ENCODE data around the gene SCRN1. TPM values are rescaled to one million over a fixed set of nuclear protein-coding genes. Genes with fewer than 3 reads are reported as not detected.

SCRN1 gene
- total RNA-seq, 4 donors from 2014 or later: 26.6 to 38.5 (median 32.9) TPM

DNA sequence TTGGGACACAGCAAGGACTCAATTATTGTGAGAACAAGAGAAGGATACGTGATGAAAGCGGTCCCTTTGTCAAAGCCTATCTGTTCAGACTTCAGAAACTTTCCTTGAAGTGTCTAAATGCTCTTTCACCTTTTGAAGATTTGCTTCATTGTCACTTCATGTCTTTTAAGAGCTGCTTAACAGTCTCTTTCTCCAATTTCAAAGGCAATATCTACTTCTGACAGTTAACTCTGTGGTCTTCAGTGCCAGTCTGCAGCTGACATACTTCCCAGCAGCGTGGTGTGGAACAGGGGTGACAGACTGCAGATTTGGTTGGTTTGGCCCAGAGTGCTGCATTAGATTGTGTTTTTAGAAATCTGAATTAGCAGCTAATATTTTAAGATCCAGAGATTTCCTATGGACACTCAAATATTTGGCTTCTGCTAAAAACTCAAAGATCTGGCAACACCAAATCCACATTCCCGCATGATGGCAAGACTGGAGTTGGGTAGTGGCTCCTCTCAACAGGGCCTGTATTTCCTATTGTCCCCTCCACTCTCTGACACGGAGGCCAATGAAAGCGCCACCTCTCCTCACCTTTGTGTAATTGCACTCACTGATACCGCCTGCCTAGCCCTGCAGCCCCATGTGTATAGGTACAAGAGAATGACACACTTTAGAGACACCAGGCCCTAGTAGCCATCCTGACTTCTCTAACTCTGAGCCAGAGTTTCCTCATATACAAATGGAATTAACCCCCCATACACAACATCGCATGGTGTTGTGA, 11.5 kb downstream of the SCRN1 start:
- TF ChIP-seq, protein P1, sequence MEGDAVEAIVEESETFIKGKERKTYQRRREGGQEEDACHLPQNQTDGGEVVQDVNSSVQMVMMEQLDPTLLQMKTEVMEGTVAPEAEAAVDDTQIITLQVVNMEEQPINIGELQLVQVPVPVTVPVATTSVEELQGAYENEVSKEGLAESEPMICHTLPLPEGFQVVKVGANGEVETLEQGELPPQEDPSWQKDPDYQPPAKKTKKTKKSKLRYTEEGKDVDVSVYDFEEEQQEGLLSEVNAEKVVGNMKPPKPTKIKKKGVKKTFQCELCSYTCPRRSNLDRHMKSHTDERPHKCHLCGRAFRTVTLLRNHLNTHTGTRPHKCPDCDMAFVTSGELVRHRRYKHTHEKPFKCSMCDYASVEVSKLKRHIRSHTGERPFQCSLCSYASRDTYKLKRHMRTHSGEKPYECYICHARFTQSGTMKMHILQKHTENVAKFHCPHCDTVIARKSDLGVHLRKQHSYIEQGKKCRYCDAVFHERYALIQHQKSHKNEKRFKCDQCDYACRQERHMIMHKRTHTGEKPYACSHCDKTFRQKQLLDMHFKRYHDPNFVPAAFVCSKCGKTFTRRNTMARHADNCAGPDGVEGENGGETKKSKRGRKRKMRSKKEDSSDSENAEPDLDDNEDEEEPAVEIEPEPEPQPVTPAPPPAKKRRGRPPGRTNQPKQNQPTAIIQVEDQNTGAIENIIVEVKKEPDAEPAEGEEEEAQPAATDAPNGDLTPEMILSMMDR (IDR thresholded peaks at IDR 0.05): no peak
- TF ChIP-seq POLR2A (IDR thresholded peaks at IDR 0.05): no peak
- Histone ChIP-seq H3K4me1 (no peaks in the 10 kb centered on the region), H3K27me3 (no peaks in the 10 kb centered on the region), H3K9me3 (no peaks in the 10 kb centered on the region), H3K4me3 (replicated peaks in 1 of 3) (no peak overlapping the region), H3K36me3 (no peaks in the 10 kb centered on the region), H3K27ac (no peak overlapping the region)
- DNase-seq: no peak
- 89 to 92% methylated on average over 8 of the region's 8 CpGs for WGBS, 2 donors
- intact Hi-C loops (cut with DNase I): no loop called here

DNA sequence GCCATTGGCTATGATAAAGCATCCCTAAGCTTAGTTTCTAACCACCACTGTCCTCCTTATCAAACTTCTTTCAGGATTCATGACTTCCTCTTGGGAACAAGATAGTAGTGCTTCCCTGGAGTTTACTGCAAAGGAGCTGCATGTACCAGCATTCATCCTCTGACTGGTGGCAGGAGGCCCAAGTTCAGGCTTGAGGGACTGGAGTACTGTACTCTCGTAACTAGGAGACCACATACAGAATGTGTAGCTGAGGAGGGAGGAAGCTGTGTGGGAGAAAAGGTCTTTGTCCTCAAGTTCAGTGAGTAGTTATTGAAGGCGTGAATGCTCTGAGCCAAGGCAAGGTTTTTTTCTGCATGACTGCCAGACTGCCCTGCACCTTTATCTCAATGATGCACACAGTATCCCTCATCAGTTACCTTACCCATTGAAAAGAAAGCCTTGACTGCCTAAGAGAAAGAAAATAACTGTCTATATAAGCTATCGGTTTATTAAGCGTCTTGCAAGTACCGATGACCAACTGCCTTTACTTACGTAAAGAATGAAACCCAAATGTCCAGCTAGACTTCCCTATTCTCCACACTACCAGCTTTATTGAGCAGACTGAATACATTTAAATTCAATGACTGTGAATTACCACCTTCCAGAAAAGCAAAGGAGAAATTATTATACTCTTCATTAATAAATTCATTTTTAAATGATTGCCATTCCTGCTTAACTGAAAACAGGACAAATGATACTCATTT, 12.8 kb downstream of the SCRN1 start:
- Histone ChIP-seq H3K9me3 (no peaks in the 10 kb centered on the region), H3K27ac (no peak overlapping the region), H3K36me3 (no peaks in the 10 kb centered on the region), H3K4me3 (replicated peaks in 1 of 3) (no peak overlapping the region), H3K4me1 (no peaks in the 10 kb centered on the region), H3K27me3 (no peaks in the 10 kb centered on the region)
- TF ChIP-seq, protein P1 (IDR thresholded peaks at IDR 0.05): no peak
- TF ChIP-seq POLR2A (IDR thresholded peaks at IDR 0.05): no peak
- WGBS, 2 donors: 78 to 88% methylated on average over 6 of the region's 6 CpGs
- no peak for DNase-seq
- intact Hi-C loops (cut with DNase I): no loop called here

DNA sequence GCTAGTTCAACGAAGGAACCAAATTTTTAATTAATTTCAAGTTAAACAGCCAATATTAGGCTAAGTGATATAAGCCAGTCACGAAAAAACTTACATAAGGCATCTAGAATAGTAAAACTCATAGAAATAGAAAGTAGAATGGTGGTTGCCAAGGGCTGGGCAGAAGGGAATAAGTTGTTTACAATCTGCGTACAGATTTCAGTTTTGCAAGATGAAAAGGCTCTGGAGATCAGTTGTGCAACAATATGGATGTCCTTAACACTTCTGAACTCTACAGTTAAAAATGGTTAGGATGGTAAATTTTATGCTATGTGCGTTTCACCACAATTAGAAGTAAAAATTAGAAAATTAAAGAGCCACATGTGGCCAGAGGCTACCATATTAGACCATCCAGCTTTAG, 13.3 kb downstream of the SCRN1 start:
- Histone ChIP-seq H3K4me1 (no peaks in the 10 kb centered on the region), H3K27ac (no peak overlapping the region), H3K36me3 (no peaks in the 10 kb centered on the region), H3K4me3 (replicated peaks in 1 of 3) (no peak overlapping the region), H3K27me3 (no peaks in the 10 kb centered on the region), H3K9me3 (no peaks in the 10 kb centered on the region)
- 83 to 87% methylated on average over 4 of the region's 4 CpGs for WGBS, 2 donors
- TF ChIP-seq POLR2A (IDR thresholded peaks at IDR 0.05): no peak
- TF ChIP-seq, protein P1 (IDR thresholded peaks at IDR 0.05): no peak
- no peak for DNase-seq
- intact Hi-C loops (cut with DNase I): no loop called here

DNA sequence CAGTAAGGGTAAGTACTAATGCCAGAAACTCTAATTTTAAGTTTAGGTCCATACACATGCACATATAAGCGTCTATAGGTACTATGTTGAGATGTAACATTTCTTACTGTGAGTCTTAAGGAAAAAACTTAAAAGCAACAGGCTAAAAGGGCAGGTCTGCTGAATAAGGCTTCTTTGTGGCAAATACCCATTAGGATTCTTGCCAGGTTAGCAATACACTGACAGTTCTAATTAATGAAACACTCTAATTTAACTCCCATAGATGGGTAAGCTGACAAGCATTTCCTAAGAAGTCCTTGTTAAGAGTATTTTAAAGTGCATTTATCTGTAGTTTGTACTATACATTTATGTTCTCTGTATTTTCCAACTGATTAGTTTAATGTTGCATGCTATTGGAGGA, 14.0 kb downstream of the SCRN1 start:
- WGBS, 2 donors: 100% methylated on average over 1 of the region's 1 CpG
- TF ChIP-seq POLR2A (IDR thresholded peaks at IDR 0.05): no peak
- TF ChIP-seq, protein P1 (IDR thresholded peaks at IDR 0.05): no peak

DNA sequence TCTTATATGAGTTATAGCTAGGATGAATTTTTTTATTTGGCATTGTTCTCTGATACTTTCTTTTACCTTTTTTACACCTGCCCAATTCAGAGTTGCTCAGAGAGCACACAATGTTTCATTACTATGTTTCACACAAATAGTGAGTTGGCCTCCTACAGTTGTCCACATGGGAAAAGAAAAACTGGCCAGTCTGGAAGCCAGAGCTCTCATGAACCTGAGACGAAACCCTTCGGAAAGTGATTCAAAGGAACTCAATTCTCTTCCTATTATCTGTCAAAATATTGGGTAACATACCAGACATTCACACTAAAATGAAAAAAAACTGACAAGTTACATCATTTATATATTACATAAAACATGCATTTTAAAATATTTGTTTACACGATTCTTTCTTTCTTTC, 15.3 kb downstream of the SCRN1 start:
- Histone ChIP-seq H3K4me1 (no peaks in the 10 kb centered on the region), H3K9me3 (no peaks in the 10 kb centered on the region), H3K27me3 (no peaks in the 10 kb centered on the region), H3K27ac (no peak overlapping the region), H3K36me3 (no peaks in the 10 kb centered on the region), H3K4me3 (replicated peaks in 1 of 3) (no peak overlapping the region)
- TF ChIP-seq, protein P1 (IDR thresholded peaks at IDR 0.05): no peak
- no peak for TF ChIP-seq POLR2A (IDR thresholded peaks at IDR 0.05)
- WGBS, 2 donors: 91 to 96% methylated on average over 3 of the region's 3 CpGs
- DNase-seq: no peak
- intact Hi-C loops (cut with DNase I): no loop called here

More for the DNA sequence above, 14.0 kb downstream of the SCRN1 start:
- intact Hi-C loops (cut with DNase I): no loop called here
- H3K36me3 ChIP-seq: no peaks in the 10 kb centered on the region
- H3K9me3 ChIP-seq: no peaks in the 10 kb centered on the region
- H3K4me3 ChIP-seq (replicated peaks in 1 of 3): no peak overlapping the region
- H3K27ac ChIP-seq: no peak overlapping the region
- DNase-seq: no peak
- no peaks in the 10 kb centered on the region for H3K27me3 ChIP-seq
- no peaks in the 10 kb centered on the region for H3K4me1 ChIP-seq

Data from thyroid gland (tissue), 4 donors.